Retinal pigment epithelial cell (primary cell): ENCODE data around the gene CCDC154.

Source experiments
- DNase-seq: peaks from one replicate; pipeline ENCODE4 v3.0.0-alpha.2; 2010; ENCODE audit warnings: low read depth
- H3K4me3 ChIP-seq: 2 replicates; pipeline ENCODE4 v1.5.1; 2011; ENCODE audit warnings: mild to moderate bottlenecking, low read length, control low read depth, moderate library complexity
- TF ChIP-seq, protein P1 (sequence below): conservative IDR thresholded peaks from 2 replicates; pipeline ENCODE4 v1.5.1; 2011; ENCODE audit warnings: low read depth, low read length, control low read depth, inconsistent platforms

CCDC154 gene, protein sequence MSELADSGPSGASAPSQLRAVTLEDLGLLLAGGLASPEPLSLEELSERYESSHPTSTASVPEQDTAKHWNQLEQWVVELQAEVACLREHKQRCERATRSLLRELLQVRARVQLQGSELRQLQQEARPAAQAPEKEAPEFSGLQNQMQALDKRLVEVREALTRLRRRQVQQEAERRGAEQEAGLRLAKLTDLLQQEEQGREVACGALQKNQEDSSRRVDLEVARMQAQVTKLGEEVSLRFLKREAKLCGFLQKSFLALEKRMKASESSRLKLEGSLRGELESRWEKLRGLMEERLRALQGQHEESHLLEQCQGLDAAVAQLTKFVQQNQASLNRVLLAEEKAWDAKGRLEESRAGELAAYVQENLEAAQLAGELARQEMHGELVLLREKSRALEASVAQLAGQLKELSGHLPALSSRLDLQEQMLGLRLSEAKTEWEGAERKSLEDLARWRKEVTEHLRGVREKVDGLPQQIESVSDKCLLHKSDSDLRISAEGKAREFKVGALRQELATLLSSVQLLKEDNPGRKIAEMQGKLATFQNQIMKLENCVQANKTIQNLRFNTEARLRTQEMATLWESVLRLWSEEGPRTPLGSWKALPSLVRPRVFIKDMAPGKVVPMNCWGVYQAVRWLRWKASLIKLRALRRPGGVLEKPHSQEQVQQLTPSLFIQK

GRCh38 chr16:1443980-1444729 is at the start of gene CCDC154:
Gene CCDC154 (minus strand): TSS chr16:1444556. CDS start chr16:1444322, 234 bp downstream.
- DNase-seq, result no peak
- TF ChIP-seq, protein P1, sequence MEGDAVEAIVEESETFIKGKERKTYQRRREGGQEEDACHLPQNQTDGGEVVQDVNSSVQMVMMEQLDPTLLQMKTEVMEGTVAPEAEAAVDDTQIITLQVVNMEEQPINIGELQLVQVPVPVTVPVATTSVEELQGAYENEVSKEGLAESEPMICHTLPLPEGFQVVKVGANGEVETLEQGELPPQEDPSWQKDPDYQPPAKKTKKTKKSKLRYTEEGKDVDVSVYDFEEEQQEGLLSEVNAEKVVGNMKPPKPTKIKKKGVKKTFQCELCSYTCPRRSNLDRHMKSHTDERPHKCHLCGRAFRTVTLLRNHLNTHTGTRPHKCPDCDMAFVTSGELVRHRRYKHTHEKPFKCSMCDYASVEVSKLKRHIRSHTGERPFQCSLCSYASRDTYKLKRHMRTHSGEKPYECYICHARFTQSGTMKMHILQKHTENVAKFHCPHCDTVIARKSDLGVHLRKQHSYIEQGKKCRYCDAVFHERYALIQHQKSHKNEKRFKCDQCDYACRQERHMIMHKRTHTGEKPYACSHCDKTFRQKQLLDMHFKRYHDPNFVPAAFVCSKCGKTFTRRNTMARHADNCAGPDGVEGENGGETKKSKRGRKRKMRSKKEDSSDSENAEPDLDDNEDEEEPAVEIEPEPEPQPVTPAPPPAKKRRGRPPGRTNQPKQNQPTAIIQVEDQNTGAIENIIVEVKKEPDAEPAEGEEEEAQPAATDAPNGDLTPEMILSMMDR, result no peak
- H3K4me3 ChIP-seq, result no peak within 1 kb of the TSS

DNA sequence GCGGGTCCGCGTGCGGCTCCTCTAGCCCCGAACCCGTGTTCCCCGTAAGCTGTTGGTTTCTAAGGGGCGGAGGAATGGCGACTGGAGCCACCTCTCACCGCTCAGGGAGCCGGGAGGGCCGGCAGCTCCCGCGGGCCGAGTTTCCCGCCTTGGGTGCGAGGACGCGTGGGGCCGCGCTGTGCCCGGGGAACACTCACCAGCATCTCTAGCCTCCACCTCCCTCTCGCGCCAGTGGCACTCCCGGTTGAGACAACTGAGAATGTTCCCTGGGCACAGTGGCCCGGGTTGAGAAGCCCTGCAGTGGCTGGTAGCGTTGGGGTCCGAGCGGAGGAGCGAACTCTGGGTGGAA is 49.4 kb upstream of the CCDC154 start:
- no peak for DNase-seq
- peak overlapping the region; percentile 75 for H3K4me3 ChIP-seq
- TF ChIP-seq, protein P1, result no peak

- DNase-seq, result no peak
- TF ChIP-seq, protein P1, result no peak
- peak within 1 kb of the TSS; percentile 75 for H3K4me3 ChIP-seq
Measured at GRCh38 chr16:1492923-1493745, 48.8 kb upstream of the CCDC154 start, which contains the start of gene TELO2. Gene TELO2 (plus strand): TSS chr16:1493360. CDS start chr16:1494282, 922 bp downstream.

- H3K4me3 ChIP-seq, result peak overlapping the region; percentile 75
- TF ChIP-seq, protein P1, result no peak
- no peak for DNase-seq
Measured at GRCh38 chr16:1492082-1492922, 47.9 kb upstream of the CCDC154 start.

DNA sequence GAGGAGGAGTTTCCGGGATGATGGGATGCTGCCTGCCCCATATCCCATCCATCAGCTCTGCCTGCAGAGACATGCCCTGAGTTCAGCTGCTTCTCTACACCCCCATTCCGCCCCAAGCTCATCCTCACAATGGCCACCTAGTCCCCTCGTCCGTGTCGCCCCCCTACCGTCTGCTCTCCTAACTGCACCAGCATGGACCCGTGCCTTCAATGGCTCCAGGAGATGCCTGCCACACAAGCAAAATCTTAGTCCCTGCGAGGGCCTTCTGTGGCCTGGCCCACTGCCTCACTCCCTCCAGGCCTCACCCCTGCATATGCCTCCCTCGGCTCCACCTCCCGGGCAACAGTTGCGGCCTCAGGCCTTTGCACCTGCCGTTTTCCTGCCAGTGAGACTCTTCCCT is 47.0 kb upstream of the CCDC154 start:
- TF ChIP-seq, protein P1, result no peak
- no peak for DNase-seq
- H3K4me3 ChIP-seq, result no peak overlapping the region

- DNase-seq, result no peak
- H3K4me3 ChIP-seq, result no peak overlapping the region
- TF ChIP-seq, protein P1, result no peak
Measured at GRCh38 chr16:1489077-1489476, 44.7 kb upstream of the CCDC154 start.
